GM13976 (cell line): ENCODE data around the gene EFCC1.

Experiments
- DNase-seq: peaks from one replicate; pipeline ENCODE4 v3.0.0; 2012; ENCODE audit warnings: low spot score
- in situ Hi-C: fragments of 300-500 bp; cut with MboI; formaldehyde crosslinking; loops from one replicate; pipeline ENCODE4 v1.12.0; 2022; ENCODE audit warnings: low sequenced_read_pairs, mixed read lengths, inconsistent platforms; ENCODE audit not compliant: unreplicated experiment
- TF ChIP-seq, protein P1 (sequence below): IDR thresholded peaks from 2 replicates; pipeline ENCODE4 v1.5.1; 2012; ENCODE audit warnings: borderline replicate concordance, mild to moderate bottlenecking; ENCODE audit not compliant: insufficient read depth; ENCODE audit errors: extremely low read depth, missing control alignments, control extremely low read depth

Gene EFCC1

GRCh38 chr3:129018271-129018670 lies 17.2 kb downstream of the EFCC1 start:
- TF ChIP-seq, protein P1, sequence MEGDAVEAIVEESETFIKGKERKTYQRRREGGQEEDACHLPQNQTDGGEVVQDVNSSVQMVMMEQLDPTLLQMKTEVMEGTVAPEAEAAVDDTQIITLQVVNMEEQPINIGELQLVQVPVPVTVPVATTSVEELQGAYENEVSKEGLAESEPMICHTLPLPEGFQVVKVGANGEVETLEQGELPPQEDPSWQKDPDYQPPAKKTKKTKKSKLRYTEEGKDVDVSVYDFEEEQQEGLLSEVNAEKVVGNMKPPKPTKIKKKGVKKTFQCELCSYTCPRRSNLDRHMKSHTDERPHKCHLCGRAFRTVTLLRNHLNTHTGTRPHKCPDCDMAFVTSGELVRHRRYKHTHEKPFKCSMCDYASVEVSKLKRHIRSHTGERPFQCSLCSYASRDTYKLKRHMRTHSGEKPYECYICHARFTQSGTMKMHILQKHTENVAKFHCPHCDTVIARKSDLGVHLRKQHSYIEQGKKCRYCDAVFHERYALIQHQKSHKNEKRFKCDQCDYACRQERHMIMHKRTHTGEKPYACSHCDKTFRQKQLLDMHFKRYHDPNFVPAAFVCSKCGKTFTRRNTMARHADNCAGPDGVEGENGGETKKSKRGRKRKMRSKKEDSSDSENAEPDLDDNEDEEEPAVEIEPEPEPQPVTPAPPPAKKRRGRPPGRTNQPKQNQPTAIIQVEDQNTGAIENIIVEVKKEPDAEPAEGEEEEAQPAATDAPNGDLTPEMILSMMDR = no peak
- no peak for DNase-seq
- in situ Hi-C loops = no loop called here

DNA sequence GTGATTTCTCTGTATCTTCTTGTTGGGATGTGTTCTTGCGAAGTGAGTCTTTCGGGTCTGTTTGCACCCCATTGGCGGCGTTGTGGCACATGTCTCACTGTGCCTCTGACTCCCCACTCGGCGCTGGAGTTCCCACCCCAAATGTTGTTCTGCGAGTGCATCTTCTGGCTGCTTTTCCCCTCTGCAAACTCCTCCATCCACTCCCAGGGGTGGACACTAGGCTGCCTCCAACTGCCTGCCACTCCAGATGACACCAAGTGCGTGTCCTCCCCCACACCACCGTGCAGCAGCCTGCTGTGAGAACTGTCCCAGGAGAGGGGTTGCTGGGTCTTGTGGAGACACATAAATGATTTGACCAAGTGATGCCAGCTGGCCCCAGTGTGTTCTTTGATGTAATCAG lies 17.6 kb downstream of the EFCC1 start:
- in situ Hi-C loops = no loop called here
- TF ChIP-seq, protein P1 = no peak
- DNase-seq = no peak

DNA sequence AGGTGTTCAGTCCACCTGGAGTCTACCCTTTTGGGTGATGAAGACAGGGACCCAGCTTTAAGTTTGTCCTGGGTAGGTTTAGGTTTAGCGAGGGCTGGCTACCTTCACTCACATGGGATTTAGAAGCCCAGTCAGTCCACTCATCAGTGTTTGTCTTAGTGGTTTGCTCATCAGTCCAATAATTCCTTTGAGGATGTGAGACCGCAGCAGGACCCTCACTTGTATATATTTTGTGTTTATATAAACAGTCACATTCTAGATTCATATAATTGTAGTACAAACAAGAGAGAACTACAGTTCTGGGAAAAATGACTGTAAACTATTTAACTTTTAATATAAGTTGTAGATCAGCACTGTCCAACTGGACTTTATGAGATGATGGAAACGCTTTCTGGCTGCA lies 18.2 kb downstream of the EFCC1 start:
- TF ChIP-seq, protein P1 = no peak
- in situ Hi-C loops = no loop called here
- no peak for DNase-seq

GRCh38 chr3:129020691-129021090 lies 19.6 kb downstream of the EFCC1 start:
- in situ Hi-C loops = no loop called here
- no peak for DNase-seq
- TF ChIP-seq, protein P1 = no peak

DNA sequence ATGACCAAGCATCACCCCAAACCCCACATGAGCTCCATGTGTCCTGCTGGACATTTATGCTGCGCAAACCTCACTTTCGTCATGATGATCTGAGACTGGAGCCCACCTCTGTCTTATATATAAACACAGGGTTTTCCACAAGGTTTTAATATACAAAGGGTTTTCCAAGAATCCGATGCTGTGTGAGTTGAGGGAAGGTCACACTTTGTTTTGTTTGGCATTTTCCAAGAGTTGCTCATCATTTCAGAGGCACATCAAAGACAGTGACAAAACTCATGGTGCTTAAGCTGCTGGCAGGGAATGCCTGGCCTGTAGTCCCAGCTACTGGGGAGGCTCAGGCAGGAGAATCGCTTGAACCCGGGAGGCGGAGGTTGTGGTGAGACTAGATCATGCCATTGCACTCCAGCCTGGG lies 20.0 kb downstream of the EFCC1 start:
- DNase-seq = no peak
- in situ Hi-C loops = no loop called here
- TF ChIP-seq, protein P1 = no peak

GRCh38 chr3:129022114-129023007 lies 21.3 kb downstream of the EFCC1 start:
- in situ Hi-C loops = no loop called here
- TF ChIP-seq, protein P1 = no peak
- no peak for DNase-seq
